ENCODE results near the gene MMUT. TPM values are rescaled to one million over a fixed set of nuclear protein-coding genes. Genes with fewer than 3 reads are reported as not detected.

MMUT gene
- total and polyA plus RNA-seq, 3 donors from 2014 or later = 17.3 to 26.8 (median 22.6) TPM

DNA sequence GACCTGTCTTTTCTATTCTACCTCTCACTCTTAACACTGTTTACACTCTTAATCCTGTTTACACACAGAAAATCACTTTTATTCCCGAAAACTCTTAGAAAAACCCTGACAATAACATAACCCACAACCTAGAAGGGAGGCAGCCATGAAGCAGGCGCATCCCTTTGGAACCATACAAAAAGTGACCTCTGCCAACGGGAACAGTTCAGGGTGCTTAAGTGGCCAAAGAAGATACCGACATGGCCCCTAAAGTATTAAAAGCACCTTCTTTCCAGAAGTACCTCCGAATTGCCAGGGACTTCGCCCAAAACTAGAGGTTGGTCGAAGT lies 490 bp downstream of the MMUT start:
- Histone ChIP-seq H3K9me3 (no peaks in the 10 kb centered on the region), H3K27me3 (no peaks in the 10 kb centered on the region), H3K36me3 (ENCODE audit: low read depth, missing control alignments) (no peaks in the 10 kb centered on the region), H3K4me3 (peak overlapping the region; percentile 64 to 91), H3K27ac (peak overlapping the region; percentile 64 to 85), H3K4me1 (peaks cover 13% of the 10 kb centered on the region)
- DNase-seq = no peak
- intact Hi-C loops (cut with DNase I; ENCODE audit: low total_unique reads) = no loop called here
- no peak for TF ChIP-seq POLR2A (IDR thresholded peaks at IDR 0.05)
- TF ChIP-seq, protein P1, sequence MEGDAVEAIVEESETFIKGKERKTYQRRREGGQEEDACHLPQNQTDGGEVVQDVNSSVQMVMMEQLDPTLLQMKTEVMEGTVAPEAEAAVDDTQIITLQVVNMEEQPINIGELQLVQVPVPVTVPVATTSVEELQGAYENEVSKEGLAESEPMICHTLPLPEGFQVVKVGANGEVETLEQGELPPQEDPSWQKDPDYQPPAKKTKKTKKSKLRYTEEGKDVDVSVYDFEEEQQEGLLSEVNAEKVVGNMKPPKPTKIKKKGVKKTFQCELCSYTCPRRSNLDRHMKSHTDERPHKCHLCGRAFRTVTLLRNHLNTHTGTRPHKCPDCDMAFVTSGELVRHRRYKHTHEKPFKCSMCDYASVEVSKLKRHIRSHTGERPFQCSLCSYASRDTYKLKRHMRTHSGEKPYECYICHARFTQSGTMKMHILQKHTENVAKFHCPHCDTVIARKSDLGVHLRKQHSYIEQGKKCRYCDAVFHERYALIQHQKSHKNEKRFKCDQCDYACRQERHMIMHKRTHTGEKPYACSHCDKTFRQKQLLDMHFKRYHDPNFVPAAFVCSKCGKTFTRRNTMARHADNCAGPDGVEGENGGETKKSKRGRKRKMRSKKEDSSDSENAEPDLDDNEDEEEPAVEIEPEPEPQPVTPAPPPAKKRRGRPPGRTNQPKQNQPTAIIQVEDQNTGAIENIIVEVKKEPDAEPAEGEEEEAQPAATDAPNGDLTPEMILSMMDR (IDR thresholded peaks at IDR 0.05) = no peak
- WGBS, 2 donors = 1 to 4% methylated on average over 7 of the region's 7 CpGs

DNA sequence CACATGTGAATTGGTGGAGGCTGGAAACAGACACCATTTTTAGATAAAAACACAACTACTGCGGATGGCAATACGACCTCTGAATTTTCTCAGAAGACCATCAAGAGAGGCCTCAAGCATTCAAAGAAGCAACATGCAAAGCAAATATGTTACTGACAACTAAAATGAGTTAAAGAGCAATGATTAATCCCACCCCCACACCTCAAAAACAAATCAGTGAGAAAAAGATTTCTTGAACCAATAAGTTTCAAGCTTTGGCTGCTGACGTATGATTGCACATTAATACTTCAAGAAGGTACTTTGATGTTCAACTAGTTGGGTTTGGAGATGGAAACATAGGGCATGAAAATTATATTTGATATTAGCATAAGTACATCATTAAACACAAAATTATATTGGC lies 982 bp downstream of the MMUT start:
- WGBS, 2 donors = 9 to 27% methylated on average over 3 of the region's 3 CpGs
- no peak overlapping the region for H3K27ac ChIP-seq
- DNase-seq = no peak

GRCh38 chr6:49457771-49458170 lies 5.3 kb downstream of the MMUT start:
- H3K4me1 ChIP-seq = peaks cover 10% of the 10 kb centered on the region
- no peak for TF ChIP-seq POLR2A (IDR thresholded peaks at IDR 0.05)
- TF ChIP-seq, protein P1 (IDR thresholded peaks at IDR 0.05) = no peak
- no peak overlapping the region for H3K27ac ChIP-seq
- no peak overlapping the region for H3K4me3 ChIP-seq
- intact Hi-C loops (cut with DNase I; ENCODE audit: low total_unique reads) = no loop called here
- DNase-seq = no peak
- no peaks in the 10 kb centered on the region for H3K9me3 ChIP-seq
- WGBS, 2 donors = 83 to 89% methylated on average over 4 of the region's 4 CpGs
- H3K27me3 ChIP-seq = no peaks in the 10 kb centered on the region
- no peaks in the 10 kb centered on the region for H3K36me3 ChIP-seq (ENCODE audit: low read depth, missing control alignments)

More for the DNA sequence above, 982 bp downstream of the MMUT start:
- TF ChIP-seq, protein P1 (IDR thresholded peaks at IDR 0.05) = no peak
- no peak for TF ChIP-seq POLR2A (IDR thresholded peaks at IDR 0.05)
- H3K4me1 ChIP-seq = peaks cover 13% of the 10 kb centered on the region
- H3K27me3 ChIP-seq = no peaks in the 10 kb centered on the region
- H3K36me3 ChIP-seq (ENCODE audit: low read depth, missing control alignments) = no peaks in the 10 kb centered on the region
- intact Hi-C loops (cut with DNase I; ENCODE audit: low total_unique reads) = no loop called here
- no peaks in the 10 kb centered on the region for H3K9me3 ChIP-seq
- H3K4me3 ChIP-seq = peak overlapping the region; percentile 64 to 91

- no peaks in the 10 kb centered on the region for H3K4me1 ChIP-seq
Observed at GRCh38 chr6:49454787-49455709, 8.0 kb downstream of the MMUT start.

More at GRCh38 chr6:49454787-49455709, 8.0 kb downstream of the MMUT start:
- H3K27me3 ChIP-seq = no peaks in the 10 kb centered on the region
- no peak overlapping the region for H3K4me3 ChIP-seq
- no peak for DNase-seq
- WGBS, 2 donors = 94 to 96% methylated on average over 3 of the region's 3 CpGs
- H3K27ac ChIP-seq = no peak overlapping the region
- H3K36me3 ChIP-seq (ENCODE audit: low read depth, missing control alignments) = no peaks in the 10 kb centered on the region
- intact Hi-C loops (cut with DNase I; ENCODE audit: low total_unique reads) = no loop called here
- TF ChIP-seq, protein P1 (IDR thresholded peaks at IDR 0.05) = no peak
- no peak for TF ChIP-seq POLR2A (IDR thresholded peaks at IDR 0.05)
- no peaks in the 10 kb centered on the region for H3K9me3 ChIP-seq

Measured in testis (tissue), 3 donors.